ENCODE data around the gene USP49. TPM values are rescaled to one million over a fixed set of nuclear protein-coding genes. Genes with fewer than 3 reads are reported as not detected.

Gene USP49
- total and polyA plus RNA-seq, 10 of the 15 experiments (the other 5 are each of a cell fraction or from before 2014, with no cell fraction given) = 1.0 to 7.7 (median 4.3) TPM

DNA sequence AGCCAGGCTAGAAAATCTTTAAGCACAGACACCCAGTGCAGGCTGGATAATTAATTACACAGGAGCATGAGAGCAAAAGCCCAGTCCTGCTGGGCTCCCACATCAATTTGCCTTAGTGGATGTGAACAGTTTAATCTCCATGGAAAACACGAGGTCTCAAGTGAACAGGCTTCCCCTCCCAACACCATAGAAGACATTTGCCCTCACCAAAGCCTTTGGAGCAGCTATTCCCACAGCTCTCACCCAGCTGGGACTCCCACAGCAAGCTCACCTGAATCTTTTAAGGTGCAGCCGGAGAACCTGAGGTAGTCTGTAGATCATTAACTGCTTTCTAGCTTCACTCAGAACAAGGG is 95.6 kb downstream of the USP49 start:
- no peak for ATAC-seq
- no peak overlapping the region for H3K27ac ChIP-seq (ENCODE audit: control insufficient read depth, insufficient read depth)
- intact Hi-C loops (cut with micrococcal nuclease; ENCODE audit: unreplicated experiment) = no loop called here
- H3K27me3 ChIP-seq (replicated peaks in 1 of 2; ENCODE audit: control insufficient read depth in 2 of 2, insufficient read depth in 2 of 2, low read length in 1 of 2) = no peaks in the 10 kb centered on the region
- H3K36me3 ChIP-seq (ENCODE audit: control insufficient read depth in 2 of 2, insufficient read depth in 2 of 2, low read length in 1 of 2) = no peaks in the 10 kb centered on the region; a peak in 4 of 4 replicates
- in situ Hi-C loops (cut with MboI) = no loop called here
- H3K79me2 ChIP-seq (ENCODE audit: control insufficient read depth, insufficient read depth, low read length) = no peaks in the 10 kb centered on the region
- POLR2A ChIA-PET = no interaction called here
- WGBS (ENCODE audit: insufficient coverage, insufficient replicate concordance, low lambda C conversion rate, missing lambda C conversion rate) = 65% methylated on average over 2 of the region's 2 CpGs
- H3K9me3 ChIP-seq (replicated peaks; ENCODE audit: control insufficient read depth, insufficient read depth, low read length) = no peaks in the 10 kb centered on the region
- H3K4me1 ChIP-seq (ENCODE audit: control insufficient read depth, insufficient read depth, low read length) = no peaks in the 10 kb centered on the region
- H3K4me3 ChIP-seq = no peak overlapping the region
- SMC1A ChIA-PET (ENCODE audit: uncharacterized antibody, unreplicated experiment) = interaction anchor here (2.6 kb wide), 1 partner anchor 245 kb away, joined by 14 read pairs; no protein-coding TSS in a partner anchor
- FAIRE-seq = no peak
- no peak for DNase-seq (ENCODE audit: low read depth, low spot score)
- no peaks in the 10 kb centered on the region for H4K20me1 ChIP-seq (ENCODE audit: control insufficient read depth, insufficient read depth)
- no peak overlapping the region for H2AFZ ChIP-seq (ENCODE audit: control insufficient read depth, low read depth, low read length)
- BruUV-seq (replicated peaks) = no TSS peak
- H3K4me2 ChIP-seq (ENCODE audit: control insufficient read depth, insufficient read depth) = no peak overlapping the region
- RAD21 ChIA-PET (ENCODE audit: unreplicated experiment) = interaction anchor here (0.6 to 3.2 kb wide), 2 partner anchors 12 to 246 kb away, joined by 3 to 14 read pairs; no protein-coding TSS in a partner anchor
- CTCF ChIA-PET = interaction anchor here (1.2 to 5.4 kb wide), 2 partner anchors 15 to 245 kb away, joined by 3 to 38 read pairs; no protein-coding TSS in a partner anchor
- H3K9ac ChIP-seq (ENCODE audit: control insufficient read depth, insufficient read depth, low read length) = no peak overlapping the region
- TF ChIP-seq, protein P1, sequence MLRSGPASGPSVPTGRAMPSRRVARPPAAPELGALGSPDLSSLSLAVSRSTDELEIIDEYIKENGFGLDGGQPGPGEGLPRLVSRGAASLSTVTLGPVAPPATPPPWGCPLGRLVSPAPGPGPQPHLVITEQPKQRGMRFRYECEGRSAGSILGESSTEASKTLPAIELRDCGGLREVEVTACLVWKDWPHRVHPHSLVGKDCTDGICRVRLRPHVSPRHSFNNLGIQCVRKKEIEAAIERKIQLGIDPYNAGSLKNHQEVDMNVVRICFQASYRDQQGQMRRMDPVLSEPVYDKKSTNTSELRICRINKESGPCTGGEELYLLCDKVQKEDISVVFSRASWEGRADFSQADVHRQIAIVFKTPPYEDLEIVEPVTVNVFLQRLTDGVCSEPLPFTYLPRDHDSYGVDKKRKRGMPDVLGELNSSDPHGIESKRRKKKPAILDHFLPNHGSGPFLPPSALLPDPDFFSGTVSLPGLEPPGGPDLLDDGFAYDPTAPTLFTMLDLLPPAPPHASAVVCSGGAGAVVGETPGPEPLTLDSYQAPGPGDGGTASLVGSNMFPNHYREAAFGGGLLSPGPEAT (IDR thresholded peaks at IDR 0.05; ENCODE audit: low read depth) = no peak
- TF ChIP-seq ZNF622 (IDR thresholded peaks at IDR 0.05) (no peak), BHLHE40 (IDR thresholded peaks at IDR 0.05; ENCODE audit: borderline replicate concordance in 1 of 2, low read depth in 2 of 2, low read length in 1 of 2) (no peak), BCLAF1 (IDR thresholded peaks at IDR 0.05) (no peak), TAF1 (IDR thresholded peaks at IDR 0.05; ENCODE audit: borderline replicate concordance, low read depth, low read length) (no peak), SMAD1 (IDR thresholded peaks at IDR 0.05; ENCODE audit: low read depth, partially characterized antibody) (no peak), STAT3 (IDR thresholded peaks at IDR 0.05; ENCODE audit: low read depth, low read length) (no peak), MEF2A (IDR thresholded peaks at IDR 0.05; ENCODE audit: insufficient read depth, low read depth, low read length) (no peak), ZBTB11 (CRISPR knock-in tag; IDR thresholded peaks at IDR 0.05) (no peak), SMC3 (IDR thresholded peaks at IDR 0.05; ENCODE audit: borderline replicate concordance, low read length) (no peak), EP300 (IDR thresholded peaks at IDR 0.05; ENCODE audit: borderline replicate concordance in 1 of 2, control insufficient read depth in 1 of 2, low read depth in 2 of 2, low read length in 2 of 2) (no peak), HDAC6 (IDR thresholded peaks at IDR 0.05; ENCODE audit: unreplicated experiment) (no peak)

Measured in GM12878 (cell line).